AML-193 (cell line): Measurements from ENCODE around the gene FBXO5.
"Not testable (repeated sequence)": the region's sequence is repeated elsewhere in the genome, so short reads cannot be mapped to it uniquely, and the experiment has no call there.

Experiments used
- DNase-seq, 2 experiments: peaks; one replicate each; lab custom pipeline; 2025; lab: John Stamatoyannopoulos, UW

The FBXO5 gene, protein sequence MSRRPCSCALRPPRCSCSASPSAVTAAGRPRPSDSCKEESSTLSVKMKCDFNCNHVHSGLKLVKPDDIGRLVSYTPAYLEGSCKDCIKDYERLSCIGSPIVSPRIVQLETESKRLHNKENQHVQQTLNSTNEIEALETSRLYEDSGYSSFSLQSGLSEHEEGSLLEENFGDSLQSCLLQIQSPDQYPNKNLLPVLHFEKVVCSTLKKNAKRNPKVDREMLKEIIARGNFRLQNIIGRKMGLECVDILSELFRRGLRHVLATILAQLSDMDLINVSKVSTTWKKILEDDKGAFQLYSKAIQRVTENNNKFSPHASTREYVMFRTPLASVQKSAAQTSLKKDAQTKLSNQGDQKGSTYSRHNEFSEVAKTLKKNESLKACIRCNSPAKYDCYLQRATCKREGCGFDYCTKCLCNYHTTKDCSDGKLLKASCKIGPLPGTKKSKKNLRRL

DNA sequence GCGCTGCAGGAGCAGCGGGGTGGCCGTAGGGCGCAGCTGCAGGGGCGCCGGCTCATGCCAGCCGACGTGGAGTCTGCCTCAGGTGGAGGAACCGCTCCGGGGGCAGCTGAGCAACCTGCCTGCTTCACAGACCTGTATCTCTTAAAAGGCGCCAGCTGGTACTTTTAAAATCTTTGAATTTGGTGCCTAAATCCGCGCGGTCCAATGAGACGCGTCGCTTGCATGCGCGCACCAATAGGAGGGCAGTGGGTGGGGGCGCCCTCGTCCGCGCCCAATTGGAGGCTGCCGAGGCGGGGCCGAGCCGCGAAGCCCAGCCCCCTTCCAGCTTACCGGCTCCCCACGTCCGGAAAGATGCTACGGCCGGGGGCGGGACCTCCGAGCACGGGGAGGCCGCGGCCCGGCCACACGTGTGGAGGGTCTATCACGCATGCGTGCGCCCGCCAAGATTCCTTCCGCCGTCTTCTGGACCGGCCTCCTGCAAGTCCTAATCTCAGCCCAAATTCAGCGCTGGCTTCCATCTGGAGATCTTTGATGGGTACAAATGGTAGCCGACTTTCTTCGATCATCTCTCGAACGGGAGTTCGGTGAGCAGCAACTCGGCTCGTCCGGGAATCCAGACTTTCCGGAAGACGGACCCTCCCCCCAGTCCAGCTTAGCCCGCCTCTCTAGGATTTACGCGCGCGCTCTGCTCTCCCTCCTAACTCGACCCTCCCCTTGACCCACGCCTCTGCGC, at the start of gene FBXO5:
FBXO5 (minus strand) TSS at position 138 of the 733 bp plus-strand sequence; CDS start at position 56, 82 bp downstream.
- DNase-seq, result peak; percentile 98

DNA sequence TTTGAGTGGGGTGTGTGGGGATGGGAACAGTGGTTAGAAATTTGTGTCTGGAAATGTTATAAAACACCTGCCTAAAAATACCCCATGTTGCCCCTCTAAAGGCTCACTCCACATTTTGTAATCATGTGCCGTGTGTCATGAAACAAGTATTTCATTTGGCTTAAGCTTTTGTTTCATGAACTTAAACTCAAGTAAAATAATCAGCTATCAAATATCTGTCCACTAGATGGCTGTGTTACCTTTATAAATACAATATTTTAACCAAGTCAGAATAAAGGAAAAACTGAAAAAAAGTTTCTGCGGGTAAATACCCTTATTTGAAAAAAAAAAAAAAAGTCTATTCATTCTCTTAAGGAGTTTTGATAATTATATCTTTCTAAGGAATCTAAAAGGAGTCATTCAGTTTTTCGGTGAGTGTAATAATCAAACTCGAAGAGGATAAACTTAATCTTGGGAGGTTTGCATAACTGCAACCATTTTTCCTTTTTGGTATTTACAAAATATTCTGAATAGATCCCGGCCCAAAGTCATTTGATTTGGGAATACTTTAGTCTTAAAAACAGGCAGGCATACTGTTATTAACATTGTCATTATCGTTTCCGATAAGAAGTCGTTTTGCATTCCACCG, 49.5 kb upstream of the FBXO5 start:
- DNase-seq, result peak; percentile 40 to 49

DNA sequence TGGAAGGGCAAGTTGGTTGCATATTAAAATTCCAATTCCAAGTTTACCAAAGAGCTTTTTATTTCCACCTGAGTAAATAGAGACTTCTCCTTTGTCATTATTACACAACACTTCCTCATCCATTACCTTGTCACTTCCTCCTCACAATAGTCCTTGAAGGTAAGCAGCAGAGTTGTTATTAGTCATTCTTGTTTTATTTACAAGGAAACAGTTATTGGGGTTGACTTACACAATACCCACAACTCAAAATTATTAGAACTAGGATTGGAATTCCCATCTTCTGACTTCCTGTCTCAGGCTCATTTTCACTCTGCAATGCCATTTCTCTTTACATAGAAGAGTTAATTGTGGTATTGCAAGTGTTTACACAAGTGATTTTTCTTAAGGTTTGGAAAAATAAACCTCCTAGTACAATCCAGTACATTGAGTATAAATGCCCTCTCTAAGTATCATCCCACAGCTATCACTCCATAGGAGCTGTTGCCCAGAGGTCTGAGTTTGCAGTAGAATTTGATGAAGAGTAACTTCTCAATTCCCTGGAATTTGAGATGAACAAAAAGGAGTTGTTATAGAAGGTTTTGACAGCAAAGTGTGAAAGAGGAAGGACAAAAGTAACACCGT, 48.6 kb upstream of the FBXO5 start:
- no peak for DNase-seq

DNA sequence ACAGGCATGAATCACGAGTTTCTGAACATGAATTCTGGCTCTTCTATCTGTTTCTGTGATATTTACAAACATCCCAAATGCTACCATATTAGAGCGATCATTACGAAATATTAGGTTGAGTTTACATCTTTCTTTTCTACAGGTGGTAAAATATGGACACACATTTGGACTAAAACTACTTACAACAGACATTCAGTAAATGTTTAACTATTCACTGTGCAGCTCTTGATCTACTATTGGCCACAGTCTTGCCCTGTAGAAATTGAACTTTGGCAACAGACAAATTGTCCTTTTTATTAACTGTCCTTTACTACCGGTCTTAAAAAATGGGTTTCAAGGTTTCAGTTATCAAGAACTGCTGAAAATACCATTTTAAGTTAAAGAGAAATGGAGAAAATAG, 46.1 kb upstream of the FBXO5 start:
- no peak for DNase-seq

DNA sequence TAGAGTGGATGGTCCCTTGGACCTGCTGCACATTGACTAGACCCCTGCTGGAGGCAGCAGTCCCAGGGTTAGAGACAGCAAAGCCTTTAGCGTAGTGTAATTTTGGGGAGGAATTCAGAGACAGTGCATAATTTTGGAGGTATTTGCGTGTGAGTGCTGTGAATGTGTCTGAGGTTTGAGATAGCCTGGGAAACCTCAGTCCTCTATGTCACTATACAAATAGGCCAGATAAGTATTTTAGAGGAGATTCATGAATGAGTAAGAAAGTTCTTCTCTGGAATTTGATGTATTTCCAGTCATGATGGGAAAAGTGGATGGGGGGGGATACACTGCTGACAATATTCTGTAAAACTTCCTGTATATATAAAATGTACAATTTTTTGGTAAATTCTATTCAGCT, 45.4 kb upstream of the FBXO5 start:
- DNase-seq, result no peak

DNA sequence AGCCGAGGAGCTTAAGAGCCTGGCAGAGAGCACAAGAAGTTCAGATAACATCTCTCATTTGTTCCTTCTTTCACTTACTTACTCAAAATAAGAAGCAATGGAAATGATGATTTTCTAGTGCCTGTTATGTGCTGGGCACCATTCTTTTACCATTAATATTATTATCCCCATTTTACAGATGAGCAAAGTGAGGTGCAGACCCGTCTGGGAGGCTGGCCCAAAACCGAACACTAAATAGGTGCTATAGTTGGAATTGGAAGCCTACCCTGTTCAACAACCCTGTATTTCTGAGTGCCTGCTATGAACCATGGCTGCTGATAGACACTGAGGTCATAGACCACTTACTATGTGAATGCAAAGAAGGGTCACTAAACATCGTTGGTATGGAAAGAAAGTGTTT, 44.6 kb upstream of the FBXO5 start:
- DNase-seq, result no peak

DNA sequence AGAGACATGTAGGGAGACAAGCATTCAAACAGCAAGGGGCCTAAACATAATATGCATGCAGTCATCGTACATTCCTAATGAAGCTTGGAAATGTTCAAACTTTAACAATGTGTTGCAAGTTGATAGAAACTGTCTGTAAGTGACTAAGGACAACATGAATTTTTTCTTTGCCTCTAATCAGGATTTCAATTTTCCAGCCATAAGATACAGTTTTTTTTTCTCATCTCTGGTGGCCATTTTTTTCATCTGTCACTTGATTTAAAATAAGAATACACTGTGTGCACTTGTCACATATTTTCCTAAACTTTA, 41.8 kb upstream of the FBXO5 start:
- no peak for DNase-seq

DNA sequence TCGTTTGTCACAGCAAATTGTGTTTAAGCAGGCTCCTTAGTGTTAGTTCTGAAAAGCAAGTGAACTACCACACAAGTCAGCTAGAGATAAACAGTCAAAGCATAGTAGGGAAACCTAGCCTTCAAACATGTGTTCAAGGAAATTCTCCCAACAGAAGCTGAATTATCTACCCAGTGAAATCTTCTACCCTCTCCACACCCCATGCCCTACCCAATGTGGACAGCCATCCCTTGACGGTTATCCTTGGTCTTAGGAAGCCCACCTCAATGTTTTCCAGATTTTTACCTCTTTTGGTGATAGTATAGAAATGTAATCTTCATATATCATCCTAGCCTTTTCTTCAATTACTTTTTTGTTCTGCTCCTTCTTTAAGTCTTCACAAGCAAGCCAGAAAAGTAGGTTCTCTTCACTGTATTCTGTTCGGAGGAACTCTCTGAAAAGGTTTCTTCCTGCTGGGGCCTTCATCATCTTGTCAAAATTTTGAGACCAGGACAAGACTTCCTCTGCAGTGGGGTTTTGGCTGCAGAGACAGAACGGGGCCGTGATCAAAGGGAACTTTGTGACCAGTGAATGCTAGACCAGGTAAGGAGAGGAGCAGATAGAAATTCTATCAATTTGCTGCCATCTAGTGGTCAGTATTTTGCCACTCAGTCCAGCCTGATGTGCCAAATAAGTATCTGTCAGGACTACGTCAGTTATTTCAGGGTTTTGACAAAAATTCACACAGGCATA, 41.3 kb upstream of the FBXO5 start:
- peak; percentile 71 to 79 for DNase-seq

DNA sequence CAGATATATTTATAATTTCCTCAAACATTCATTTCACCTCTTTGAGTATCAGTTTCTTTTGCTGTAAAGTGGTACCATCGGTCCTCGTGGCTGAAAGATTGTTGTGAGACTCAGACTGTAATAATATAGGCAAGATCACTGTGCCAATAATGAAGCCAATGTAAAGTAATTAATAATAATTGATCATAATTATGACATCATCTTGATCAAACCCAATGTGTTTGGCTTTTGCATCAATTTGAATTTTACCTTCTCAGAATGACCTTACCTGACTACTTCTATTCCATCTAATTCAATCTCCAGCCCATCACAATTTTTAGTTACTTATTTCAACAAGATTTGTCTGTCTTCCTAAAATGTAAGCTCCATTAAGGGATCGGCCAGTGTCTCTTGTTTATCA, 35.5 kb upstream of the FBXO5 start:
- DNase-seq, result no peak

DNA sequence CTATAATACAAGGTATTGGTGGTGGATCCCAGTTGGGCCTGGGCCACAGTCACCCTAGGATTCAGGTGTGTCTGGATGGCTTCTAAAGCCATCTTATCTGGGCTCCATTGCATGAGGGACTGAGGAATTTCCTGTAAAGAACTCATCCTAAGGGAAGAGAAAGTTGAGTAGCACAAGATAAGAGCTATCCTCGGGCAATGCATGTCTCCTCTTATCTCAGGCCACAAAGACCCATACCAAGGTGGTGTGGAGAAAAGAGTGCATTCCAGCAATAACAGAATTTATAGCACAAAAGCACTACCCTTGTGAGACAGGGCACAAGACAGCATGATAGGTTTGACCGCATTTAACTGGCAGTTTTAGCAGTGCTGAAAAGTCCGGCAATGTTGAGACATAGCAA, 34.0 kb upstream of the FBXO5 start:
- no peak for DNase-seq

DNA sequence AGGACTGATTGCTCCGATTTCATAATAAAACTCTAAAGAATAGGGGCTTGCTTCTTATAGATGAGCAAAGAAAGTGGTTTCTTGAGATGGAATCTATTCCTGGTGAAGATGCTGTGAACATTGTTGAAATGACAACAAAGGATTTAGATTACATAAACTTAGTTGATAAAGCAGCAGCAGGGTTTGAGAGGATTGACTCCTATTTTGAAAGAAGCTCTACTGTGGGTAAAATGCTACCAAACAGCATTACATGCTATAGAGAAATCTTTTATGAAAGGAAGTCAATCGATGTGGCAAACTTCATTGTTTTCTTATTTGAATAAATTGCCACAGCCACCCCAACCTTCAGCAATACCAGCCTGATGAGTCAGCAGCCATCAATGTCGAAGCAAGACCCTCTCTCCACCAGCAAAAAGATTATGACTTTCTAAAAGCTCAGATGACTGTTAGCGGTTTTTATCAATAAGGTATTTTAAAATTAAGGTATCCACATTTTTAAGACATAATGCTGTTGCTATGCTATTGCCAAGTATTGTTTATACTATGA, 32.3 kb upstream of the FBXO5 start:
- DNase-seq, result no peak

DNA sequence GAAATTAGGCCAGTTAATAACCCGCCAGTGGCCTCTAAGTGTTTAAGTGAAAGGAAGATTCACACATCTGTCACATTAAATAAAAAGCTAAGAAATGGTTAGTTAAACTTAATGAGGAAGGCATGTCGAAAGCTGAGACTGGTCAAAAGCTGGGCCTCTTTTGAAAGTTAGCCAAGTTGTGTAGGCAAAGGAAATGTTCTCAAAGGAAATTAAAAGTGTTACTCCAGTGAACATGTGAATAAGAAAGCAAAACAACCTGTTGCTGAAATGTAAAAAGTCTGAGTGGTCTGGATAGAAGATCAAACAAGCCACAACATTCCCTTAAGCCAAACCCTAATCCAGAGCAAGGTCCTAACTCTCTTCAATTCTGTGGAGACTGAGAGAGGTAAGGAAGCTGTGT, 30.6 kb upstream of the FBXO5 start:
- DNase-seq, result peak; percentile 42 to 43

DNA sequence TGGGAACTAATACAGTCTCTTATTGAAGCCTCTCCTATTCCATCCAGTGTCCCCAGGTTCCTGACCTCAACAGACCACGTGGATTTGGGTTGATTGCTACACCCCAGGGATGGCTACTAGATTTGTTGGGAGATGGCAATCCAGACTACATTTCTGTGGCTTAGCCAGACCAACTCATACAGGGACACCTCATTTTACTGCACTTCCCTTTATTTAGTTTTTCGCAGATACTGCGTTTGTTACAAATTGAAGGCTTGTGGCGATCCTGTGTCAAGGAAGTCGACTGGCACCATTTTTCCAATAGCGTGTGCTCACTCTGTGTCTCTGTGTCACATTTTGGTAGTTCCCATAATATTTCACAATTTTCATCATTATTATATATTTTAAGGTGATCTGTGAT, 30.0 kb upstream of the FBXO5 start:
- DNase-seq, result no peak

DNA sequence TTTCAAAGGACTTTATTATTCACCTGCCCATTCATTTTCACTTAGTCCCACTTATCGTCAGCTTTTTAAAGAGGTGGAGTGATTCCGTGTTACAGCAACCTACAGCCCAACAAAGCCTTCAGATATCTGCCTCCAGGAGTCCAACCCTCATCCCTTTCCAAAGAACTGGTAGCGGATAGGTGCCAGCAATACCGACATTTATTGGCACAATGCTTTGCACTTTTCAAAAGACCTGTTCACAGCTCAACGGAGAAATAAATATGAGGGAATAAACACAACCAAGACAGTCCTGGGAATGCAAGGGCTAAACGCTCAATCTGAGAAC, 20.5 kb upstream of the FBXO5 start:
- DNase-seq, result no peak

DNA sequence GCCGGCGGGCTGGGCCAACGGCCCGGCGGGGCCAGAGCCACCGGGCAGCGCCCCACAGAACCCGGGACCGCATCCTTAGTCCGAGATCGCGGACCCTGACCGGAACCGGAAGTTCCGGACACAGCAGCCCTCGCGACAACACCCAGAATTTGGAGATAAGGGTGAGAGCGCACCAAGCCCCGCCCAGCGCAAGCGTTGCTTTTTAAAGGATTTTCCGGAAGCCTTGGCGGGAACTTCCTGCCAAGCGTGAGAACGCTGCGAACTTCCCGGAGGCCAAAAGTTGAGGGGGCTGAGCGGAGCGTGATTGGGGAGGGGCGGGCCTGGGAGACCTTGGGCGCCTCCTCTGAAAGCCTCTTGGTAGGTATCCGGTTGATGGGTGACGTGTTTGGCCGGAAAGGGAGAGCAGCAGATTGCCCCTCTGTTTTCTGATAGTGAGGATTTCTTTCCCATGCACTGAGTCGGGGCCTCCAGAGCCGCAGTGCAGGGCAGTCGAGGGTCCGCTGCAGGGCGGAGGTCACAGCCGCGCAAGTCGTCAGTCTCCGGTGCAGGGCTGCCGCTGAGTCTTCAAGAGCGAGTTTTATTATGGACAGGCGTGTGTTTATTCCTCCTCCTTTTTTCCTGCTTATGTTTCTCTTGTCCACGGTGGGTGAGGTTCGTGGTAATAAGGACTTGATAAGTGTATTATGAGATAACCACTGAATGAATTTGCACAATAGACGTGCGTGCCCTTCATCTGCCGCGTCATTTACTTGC, 19.9 kb upstream of the FBXO5 start, which contains the start of gene MTRF1L:
MTRF1L (minus strand) TSS at position 97 of the 753 bp plus-strand sequence; CDS start at position 73, 24 bp downstream.
- DNase-seq, result peak; percentile 89 to 92

DNA sequence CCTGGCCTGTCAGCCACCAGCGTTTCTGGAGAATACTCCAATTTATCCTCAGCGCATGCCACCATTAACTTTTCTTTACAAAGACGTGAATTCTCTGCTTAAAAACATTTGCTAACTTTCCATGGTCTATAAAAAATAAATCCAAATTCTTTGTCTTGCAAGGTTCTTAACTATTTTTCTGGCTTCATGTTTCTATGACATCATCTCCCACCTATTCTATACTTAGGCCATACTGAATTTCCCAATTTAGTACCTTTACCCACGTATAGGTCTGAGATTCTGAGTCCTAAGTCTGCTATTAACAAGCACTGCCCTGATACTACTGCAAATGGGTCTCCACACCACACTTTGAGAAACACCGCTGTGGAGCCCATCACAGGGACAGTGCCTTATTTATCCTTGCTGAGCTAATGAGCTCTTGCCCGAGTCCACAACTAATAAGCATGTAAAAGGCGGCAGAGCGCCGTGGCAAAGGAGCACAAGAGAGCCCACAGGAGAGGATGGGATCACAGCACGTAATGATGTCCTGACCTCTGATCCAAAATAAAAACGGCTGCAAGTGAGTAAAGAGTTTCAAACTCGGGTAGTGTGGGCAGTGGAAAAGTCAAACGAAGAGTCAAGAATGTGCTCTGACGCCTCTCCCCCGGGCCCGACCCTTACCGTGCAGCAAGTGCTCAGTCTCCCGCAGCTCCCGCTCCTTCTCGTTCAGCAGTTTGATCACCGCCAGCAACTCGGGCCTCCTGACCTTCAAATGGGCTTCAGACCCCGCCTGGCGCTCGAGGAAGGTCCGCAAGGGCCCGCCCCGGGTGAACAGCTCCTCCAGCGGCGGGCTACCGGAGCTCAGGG, 19.1 kb upstream of the FBXO5 start:
- DNase-seq, result no peak

DNA sequence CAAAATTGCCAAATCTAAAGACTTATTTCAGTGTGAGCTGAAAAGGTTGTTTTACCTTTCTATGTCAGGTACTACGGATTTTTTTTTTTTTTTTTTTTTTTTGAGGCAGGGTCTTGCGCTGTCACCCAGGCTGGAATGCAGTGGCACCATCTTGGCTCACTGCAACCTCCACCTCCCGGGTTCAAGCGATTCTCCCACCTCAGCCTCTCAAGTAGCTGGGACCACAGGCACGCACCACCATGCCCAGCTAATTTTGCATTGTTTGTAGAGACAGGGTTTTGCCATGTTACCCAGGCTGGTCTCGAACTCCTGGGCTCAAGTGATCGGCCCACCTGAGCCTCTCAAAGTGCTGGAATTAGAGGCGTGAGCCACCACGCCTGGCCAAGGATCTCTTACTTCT, 17.9 kb upstream of the FBXO5 start:
- DNase-seq, result not testable (repeated sequence)

DNA sequence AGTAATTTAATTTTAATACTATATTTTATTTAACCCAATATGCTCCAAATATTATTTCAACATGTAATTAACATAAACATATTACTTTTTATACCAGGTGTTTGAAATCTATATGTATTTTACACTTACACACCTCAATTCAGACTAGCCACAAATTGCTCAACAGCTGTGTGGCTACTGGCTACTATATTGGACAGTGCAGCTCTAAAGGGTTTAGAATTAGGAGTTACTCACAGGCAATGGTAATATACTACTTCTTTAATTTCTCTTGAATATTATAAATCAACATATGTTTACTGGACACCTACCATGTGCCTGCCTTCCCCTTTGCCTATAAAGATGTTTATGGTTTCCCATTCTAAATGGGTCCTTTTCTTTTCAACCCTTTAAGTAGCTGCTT, 17.4 kb upstream of the FBXO5 start:
- no peak for DNase-seq

DNA sequence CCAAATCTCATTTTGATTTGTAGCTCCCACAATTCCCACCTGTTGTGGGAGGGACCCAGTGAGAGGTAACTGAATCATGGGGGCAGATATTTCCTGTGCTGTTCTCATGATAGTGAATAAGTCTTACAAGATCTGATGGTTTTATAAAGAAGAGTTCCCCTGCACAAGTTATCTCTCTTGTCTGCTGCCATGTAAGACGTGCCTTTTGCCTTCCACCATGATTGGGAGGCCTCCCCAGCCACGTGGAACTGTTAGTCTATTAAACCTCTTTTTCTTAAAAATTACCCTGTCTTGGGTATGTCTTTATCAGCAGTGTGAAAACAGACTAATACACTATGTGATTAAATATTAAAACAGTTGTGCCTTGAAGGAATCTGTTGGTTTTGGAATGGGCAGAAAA, 16.7 kb upstream of the FBXO5 start:
- not testable (repeated sequence) for DNase-seq

DNA sequence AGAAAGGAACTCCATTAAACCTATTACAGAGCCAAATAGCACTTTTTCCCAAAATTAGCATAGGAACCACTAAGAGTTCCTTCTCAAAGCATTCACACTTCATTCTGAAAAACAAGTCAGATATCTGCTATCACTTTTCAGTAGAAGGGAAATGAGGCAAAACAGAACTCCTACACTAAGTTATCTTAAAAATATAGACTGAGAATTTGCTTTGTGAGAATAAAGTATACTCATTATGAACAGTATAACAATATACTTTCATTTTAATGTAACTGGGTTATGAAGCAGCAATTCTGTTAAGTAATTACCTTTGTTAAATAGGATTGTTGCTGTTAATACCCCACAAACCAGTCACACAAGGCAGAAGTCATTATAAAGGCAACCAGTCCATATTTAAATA, 11.0 kb upstream of the FBXO5 start:
- DNase-seq, result no peak
